NCI-H1930 (cell line): ENCODE measurements around the gene PRDM1.

ENCODE experiments used
- DNase-seq, 2 experiments: peaks; one replicate each; lab custom pipeline; 2025; lab: John Stamatoyannopoulos, UW

PRDM1 gene

DNA sequence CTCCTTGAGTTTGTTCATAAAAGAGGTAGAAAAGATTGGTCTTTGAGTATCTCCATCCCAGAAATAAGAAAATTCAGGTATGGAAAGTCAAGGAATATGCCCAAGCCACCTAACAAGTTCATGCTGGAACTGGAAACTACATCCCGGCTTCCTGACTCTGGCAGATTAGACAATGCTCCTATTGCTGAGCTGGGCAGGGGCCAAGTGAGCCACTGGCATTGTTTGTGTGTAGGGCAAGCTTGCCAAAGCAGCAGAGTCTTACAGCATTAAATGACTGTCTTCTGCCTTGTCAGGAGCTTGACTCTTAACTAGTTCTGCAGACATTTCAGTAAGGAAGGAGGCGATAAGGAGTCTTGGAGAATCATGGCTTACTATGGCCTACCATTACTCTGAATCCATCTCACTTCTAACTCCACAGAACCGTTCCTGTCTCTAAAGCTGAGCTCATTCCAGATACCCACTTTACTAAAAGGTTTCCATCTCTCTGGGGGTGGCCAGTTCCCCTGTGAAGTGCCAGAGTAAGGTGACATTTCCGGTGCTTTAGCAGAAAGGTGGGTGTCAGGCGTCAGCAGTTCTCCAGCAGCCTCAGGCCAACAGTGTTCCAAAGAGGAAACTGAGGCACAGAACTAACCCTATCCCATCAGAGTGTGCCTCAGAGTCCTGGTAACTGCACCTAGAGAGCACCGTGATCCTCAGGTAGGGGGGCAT lies 30.1 kb downstream of the PRDM1 start:
- DNase-seq: no peak

DNA sequence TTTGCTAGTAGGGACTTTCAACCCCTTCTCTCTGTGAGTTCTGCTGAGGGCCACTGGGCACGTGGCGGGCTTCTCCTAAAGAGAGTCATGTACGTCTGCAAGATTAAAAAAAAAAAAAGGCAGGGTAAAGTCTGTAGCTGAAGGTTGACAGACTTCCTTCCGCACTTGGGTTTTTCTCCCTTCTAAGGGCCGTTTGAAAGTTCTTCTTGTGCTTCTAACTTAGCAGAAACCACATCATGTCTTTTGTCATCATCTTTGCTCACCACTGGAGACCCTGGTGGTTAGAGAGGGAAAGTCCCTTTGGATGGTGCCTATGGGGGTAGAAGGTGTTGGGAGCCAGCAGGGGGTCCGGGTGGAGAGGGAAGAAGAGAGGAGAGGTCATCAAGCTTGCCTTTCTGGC lies 31.4 kb downstream of the PRDM1 start:
- no peak for DNase-seq

DNA sequence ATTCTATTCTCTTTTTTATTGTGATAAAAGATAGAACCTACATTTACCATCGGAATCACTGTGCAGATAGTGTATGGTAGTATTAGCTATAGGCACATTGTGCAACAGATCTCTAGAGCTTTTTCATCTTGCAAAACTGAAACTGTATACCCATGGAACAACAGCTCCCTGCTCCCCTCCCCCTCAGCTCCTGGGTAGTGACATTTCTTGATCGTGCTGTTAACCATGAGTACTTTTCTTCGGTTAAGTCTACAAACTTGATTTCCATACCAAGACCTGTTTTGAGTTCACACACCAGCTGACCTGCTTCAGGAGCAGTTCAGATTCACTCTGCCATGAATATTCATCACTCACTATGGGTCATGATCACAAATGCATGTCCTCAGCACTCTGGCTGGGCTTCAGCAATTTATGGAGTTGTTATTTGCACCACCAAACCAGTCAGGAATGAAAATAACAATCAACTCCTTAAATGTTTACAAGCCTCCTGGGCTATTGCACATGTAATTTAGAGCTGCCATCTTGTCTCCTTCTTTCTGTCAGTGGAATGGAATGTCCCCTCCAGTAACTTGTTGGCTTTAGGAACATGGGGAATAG lies 32.8 kb downstream of the PRDM1 start:
- no peak for DNase-seq

DNA sequence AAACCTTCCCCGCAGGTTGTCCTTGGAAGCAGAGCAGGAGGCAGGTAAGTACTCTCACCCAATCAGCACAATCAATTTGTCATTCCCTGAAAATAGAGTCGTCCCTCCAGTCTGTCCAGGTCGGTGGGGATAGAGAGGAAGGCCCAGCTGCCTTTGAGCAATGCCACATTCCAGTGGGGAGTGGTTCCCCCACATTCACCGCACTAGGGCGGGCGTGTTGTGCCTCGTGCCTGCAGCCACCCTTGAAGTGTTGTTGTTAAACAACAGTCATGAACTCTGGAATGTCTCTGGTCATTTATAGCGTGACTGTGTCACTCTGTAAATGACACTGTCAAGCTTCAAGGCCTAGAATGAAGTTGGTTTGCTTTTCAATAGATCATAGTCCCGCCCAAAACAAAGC lies 33.4 kb downstream of the PRDM1 start:
- DNase-seq: no peak

DNA sequence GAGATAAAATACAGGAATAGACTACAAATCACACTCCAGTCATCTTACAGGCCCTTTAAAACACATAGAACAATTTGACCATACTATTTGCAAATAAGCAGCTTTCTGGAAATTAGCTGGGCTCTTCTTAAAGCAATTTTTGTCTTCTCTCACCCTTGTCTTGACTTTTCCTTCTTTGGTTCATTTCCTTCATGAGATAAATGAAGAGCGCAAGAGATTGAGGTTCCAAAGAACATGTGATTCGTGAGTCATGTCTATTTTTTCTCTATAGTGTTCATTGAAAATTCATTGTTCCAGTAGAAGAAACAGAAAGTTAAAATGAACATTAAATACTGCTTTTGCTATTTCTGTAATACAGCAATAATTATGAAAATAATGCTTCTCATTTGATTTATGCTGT lies 33.9 kb downstream of the PRDM1 start:
- DNase-seq: no peak

DNA sequence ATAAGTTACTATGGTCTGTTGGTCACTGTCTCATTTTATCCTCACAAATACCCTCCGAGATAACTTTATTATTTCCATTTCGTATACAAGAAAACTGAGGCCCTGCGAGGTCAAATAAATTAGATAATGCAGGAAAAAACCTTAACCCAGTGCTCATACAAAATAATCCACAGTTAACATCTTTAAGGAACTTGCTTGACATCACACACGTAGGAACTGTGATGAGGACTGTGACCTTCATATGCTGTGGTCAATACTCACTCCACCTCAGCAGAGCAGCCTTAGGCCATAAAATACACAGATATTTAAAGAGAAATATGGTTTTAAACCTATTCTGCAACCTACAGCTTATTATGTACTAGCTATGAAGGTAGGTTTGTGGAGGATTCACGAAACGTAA lies 34.3 kb downstream of the PRDM1 start:
- DNase-seq: no peak

DNA sequence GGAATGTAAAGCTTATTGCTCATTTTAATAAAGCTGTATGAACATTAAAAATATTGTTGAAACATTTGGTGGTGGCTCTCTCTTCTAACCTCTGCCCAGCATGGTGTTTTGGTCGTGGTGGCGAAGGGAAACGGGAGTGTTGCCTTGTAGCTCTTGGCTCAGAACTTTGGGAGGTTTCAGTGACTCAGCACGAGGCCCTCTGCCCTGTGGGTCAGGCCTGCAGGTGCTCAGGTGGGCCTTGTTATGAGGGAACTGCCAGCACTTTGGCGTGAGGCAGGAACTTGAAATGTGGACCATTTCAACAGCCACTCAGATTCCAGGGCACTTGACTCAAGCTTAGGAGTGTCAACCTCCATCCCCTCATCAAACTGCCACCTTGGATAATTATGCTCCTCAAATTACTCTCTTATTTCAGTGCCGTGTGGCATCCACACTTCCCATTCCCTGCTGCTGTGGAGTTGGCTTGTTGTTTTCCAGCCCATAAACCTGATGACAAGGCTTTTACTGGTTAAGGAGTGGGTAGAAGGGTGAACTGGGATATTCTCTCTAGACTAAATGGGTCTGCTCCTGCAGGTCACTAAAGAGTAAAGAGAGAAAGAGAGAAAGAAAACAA lies 36.3 kb downstream of the PRDM1 start:
- no peak for DNase-seq

DNA sequence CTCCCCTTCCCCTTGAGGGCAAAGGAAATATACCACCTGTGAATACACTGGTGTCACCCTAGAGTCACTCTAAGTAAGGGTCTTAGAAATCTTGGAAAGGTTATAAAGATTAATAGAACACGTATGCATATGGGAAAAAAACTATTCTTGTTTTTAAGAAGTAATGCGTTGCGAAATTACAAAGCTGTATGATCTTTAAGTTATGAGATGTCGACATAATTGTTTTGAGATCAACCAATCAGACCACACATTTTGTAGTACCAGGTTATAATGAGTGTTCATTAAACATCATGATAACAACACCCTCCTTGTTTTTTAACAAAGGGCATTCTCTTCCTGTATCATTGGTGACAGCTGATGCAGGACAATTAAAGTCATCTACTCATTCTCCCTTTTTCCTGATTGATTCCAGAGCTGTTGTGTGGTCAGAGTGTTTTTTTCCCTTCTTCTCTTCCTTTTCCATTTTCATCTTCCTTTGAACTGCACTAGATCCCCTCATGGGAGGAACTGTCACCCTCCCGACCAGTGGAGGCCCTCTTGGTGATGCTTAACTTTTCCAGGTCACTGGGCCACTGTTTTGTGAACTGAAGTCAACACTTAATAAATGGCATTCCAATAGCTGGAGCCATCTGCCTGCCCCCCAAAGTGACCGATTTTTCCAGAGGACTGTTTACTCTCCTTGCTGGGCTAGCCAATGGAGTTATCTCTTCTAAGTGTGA lies 37.0 kb downstream of the PRDM1 start:
- DNase-seq: no peak

DNA sequence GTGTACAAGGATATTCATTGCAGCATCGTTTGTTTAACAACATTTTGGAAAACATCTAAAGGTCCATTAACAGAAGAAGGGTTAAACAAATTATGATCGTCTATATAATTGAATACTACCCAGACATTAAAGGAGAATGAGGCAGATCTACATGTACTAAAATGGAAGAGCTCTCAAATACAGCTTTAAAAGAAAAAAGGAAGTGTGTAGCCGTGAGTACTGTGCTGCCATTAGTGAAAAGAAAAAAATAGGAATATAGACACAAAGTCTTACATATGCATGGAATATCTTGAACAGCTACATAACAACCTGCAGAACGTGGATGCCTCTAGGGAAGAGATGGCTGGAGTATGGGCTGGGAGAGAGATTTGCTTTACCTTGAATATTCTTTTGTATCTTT lies 37.9 kb downstream of the PRDM1 start:
- no peak for DNase-seq

DNA sequence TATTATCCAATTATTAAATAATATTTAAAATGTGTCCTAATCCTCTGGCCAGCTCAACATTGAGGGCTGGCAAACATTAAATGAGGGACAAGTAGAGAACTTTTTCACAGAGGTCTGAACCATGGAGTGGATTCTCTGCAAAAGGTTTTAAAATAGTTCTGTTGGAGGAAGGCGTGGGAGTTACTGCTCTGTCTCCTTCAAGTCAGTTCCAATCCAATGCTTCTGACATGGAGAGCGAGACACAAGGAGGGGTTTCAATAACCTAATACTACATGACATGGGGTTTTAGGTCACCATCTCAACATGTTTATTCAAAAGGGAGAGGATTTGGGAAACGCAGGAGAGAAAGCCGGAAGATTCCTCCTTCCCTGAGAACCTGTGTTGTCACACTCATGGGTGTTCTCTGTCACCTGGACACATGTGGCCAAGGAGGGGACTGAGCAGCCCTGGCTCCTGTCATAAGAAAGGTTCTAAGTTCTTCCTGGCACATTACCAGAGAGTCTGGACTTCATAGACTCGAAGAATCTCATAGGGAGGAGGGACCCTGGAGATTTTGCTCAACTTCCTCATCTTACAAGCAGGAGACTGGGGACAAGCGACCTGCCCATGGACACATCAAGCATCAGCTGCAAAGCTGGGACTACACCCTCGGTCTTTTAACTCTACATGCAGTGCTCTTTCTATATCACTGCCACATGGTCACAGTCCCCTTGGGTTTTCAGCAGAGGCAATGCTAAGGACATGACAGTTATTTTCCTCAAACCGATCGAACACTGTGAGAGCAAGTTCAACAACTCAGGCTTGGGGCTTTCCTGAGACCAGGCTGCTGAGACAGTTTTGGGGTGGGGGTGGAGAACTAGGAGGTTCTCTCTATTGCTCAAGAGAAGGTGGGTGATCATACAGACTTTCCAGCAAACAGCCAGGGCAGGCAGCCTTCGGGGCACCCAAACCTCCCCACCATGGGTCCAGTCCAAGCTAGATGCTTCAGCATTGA lies 38.6 kb downstream of the PRDM1 start:
- no peak for DNase-seq

DNA sequence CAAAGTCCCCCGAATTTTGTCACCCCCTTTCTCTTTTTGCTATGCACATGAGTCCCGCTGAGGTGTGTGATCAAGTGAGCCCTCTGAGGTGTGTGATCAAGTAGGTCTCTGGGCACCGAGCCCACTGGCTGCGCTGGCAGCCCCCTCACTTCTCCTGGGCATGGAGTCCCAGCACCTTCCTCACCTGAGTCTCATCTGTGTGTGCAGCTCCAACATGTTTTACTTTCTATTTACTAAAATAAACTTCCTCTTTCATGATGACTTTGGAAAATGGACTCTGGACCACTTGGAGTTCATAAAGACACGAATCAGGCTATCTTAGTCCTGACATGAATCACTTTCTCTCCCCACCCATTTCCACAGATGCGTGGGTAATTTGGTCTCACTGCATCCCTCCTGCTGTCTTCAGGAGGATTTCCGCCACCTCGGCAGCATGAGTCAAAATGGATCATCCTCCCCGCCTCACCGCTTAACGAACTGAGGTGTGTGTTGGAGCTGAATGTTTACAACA lies 39.8 kb downstream of the PRDM1 start:
- no peak for DNase-seq

DNA sequence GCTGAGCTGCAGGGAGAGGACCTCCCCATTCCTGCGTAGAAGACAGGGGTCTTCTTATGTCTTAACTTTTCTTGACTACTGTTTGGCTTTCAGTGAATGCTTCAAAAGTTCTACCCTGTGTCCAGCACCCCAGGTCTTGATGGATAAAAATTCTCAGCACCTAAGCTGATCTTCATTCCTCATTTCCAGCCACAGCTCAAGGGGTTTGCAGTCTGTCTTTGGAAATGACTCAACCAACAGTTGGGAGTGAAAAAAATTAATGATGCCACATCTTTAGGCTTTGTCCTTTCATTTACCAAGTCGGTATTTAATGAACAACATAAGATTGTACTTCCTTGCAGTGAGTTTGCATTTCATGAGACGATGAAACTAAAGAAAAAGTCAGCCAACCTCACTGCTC lies 40.3 kb downstream of the PRDM1 start:
- no peak for DNase-seq

DNA sequence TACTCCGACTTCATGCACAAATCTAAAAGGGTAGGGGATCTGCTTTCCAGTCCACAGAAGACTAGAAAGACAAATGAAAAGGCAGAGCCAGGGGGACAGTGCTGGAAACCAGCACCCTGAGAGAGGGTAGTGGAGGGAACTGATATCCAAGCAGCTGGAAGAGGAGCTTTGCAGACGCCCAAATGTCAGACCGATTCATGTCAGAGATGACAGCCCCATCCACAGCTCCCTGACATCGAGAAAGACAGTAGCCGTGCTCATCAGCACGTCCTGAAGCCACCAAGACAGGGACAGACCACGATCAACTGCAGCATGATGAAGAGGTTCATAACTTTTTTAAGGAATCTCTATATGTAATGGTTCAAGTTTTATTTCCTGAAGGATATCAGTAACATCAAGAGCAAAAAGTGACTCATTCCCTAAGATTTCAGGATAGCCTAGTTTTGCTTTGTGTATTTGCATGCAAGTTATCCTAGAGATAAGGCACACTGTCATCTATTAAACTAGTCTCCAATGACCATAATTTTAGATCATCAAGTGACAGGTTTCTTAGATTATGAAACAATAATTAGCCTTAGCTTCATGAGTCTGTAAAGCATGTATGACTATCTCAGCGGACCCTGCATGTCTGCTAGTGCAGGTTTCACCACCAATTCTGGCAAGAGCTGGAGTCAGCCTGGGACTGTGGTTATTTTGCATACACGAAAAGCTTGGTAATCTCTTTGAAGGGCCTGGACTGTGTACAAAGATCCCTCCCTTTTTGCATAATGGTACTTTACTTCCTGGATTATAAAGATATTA lies 43.0 kb downstream of the PRDM1 start:
- no peak for DNase-seq

DNA sequence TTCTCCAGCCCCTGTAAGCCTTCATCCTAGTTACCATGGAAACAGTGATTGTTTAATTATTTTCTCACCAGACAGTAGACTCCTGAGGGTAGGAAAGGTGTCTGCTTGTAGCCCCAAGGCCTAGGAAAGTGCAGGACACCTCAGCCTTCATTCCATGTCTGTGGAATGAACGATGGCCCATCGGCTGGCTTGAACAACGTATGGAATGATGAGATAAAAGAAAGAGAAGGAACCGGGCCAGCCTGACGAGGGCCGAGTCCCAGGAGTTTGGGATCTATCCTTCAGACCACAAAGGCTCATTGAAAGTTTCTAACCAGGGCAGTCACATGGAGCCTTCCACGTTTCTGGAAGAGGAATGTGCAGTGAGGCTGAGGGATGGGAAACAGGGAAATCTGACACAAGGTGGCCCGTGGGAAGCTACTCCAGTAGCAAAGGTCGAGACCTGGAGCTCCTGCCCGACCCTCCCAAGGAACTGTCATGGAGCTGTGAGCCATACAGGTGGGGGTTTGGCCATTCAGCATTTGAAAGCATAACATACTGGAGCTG lies 46.1 kb downstream of the PRDM1 start:
- DNase-seq: no peak

DNA sequence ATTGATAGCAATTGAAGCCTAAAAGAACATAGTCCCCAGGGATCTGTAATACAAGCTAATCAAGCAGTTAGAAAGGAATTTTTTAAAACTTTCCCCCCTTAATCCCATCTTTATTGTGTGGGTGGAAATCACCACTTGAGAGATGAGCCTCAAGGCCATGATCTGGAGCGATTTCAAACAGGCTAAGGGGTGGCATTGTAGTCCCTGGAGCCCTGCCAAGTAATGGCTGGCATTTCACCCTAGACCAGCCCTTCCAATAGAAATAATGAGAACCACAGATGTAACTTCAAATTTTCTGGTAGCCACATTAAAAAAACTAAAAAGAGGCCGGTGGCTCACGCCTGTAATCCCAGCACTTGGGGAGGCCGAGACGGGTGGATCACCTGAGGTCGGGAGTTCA lies 46.9 kb downstream of the PRDM1 start:
- no peak for DNase-seq

DNA sequence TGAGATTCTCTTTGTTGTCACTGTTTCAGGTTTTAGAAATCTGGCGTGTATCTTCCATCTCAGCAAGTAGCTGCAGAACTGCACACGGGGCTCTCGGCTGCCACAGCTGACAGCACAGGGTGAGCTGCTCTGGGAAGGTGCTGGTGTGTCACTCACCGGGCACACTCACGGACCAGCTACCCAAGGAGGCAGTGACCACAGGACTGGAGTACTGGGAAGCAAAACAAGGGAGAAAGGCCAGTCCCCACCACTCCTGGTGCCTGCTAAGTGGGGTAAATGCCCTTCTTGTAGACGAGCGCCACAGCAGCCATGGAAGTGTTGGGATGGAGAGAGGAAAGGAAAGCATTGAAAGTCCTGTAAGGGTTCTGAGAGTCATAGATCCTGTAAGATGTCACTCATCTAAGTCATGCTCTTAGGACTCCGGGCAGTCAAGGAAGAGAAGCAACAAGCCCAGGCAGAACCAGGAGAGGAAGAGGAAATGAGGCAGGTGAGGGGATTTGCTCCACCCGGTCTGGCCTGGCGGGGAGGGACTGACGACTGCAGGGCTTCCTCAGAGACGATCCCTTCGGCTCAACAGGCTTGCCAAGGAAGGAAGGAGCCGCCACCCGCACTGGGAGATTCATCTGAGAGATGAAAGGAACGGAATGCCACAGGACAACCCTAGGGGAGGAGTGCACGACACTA lies 48.1 kb downstream of the PRDM1 start:
- no peak for DNase-seq

DNA sequence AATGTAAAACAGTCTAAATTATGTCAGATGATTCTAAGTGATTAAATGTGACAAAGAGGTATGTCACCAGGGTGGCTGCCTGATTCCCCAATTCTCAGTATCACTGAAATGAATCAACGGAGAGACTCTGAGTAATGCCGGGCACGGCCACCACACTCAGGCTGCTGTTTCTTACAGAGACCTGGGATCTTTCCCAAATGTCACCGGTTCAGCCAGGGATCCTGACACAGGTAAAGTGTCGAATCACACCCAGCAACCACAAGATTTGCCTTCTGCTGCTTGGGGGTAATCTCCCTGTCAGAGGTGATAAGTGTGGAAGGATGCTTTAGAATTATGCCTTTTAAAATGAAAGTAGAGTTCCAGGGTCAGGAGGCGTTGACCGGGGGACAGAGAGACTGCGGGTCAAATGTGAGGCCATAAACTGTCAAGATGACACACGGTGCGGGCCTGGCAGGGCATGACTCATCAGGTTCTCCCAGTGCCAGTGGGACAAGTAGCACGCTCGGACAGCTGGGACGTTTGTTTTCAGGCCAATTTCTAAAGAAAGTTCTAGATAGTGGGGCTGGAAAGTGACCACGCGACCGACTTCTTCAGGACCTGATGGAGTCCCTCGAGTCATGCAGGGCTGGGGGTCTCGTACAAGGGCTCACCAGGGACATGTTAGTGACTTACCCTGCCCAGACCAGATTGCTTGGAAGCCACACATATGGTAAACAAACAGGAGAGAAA lies 48.9 kb downstream of the PRDM1 start:
- DNase-seq: no peak

DNA sequence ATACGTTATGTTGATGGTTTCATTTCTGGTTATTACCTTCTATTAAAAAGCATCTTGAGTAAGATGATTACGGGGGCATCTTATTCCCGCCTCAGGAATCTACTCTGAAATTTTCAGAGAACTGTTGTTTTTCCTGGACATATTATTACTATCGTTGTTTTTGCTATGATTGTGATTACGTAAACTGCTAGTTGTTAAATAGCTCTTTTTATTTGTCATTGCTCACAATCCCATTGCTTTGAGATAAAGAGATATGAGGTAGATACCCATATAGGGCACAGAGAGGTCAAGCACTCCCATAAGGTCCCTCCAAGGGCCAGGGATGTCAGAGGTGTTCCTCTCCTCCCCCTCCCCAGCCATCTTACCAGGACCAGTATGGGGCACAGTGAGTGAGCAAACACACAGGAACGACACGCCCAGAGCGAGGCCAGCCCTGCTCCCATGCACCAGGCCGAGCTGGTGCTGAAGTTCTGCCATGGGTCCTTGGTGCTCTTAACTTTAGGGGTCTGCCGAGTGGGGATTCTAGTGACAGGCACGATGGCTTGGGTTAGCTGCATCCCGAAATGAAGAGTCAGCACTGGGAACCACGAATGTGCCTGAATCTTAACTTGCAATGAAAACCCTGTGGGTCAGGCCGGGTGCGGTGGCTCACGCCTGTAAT lies 49.9 kb downstream of the PRDM1 start:
- no peak for DNase-seq

DNA sequence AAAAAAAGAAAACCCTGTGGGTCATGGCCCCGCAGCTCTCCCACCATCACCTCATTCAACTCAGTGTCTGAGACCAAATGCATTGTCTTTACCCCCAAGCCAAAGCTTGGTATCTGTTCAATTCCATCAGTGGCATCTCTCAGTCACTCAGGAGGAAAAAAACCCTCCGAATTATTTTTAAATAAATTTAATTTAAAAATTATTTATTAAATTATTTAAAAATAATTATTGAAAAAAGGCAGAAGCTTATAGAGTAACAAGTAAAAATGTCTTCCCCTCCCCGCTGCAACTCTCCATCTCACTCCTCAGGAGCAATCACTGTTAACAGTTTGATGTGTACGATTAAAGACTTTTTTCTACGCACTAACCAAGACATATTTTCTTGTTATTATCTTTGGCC lies 50.7 kb downstream of the PRDM1 start:
- DNase-seq: no peak
